Caco-2 (cell line): Measurements from ENCODE around the gene CCDC201. TPM values are rescaled to one million over a fixed set of nuclear protein-coding genes. Genes with fewer than 3 reads are reported as not detected.

Experiments
- BruUV-seq: library from RNA; stranded (reverse); fragments of 400-500 nt; replicated peaks from 2 replicates; lab custom pipeline; 2021; lab: Mats Ljungman, UMichigan
- CTCF ChIA-PET: fragments of 300-600 bp; sonication (Branson Sonifier 250); formaldehyde crosslinking; loops from one replicate; lab custom pipeline; 2022; ENCODE audit warnings: antibody characterized with exemption; lab: Charles Lee
- POLR2A ChIA-PET: fragments of 300-600 bp; sonication (Branson Sonifier 250); formaldehyde crosslinking; loops from one replicate; lab custom pipeline; 2022; ENCODE audit warnings: antibody characterized with exemption; lab: Charles Lee
- DNase-seq, 2 experiments: peaks; one replicate each; pipeline versions ENCODE4 v3.0.0 to v3.0.0-alpha.2; 2020 to 2022
- H3K27me3 ChIP-seq: replicated peaks from 2 replicates; pipeline ENCODE4 v1.6.0; 2011; ENCODE audit warnings: low read length; ENCODE audit not compliant: control insufficient read depth, insufficient read depth
- H3K36me3 ChIP-seq: 2 replicates; pipeline ENCODE4 v1.5.1; 2011; ENCODE audit warnings: low read length; ENCODE audit not compliant: control insufficient read depth, insufficient read depth
- H3K4me1 ChIP-seq: fragments of 250-450 bp; sonication (Bioruptor Pico); 2 replicates; pipeline ENCODE4 v1.5.1; 2020; ENCODE audit warnings: mild to moderate bottlenecking
- H3K4me3 ChIP-seq: 2 replicates; pipeline ENCODE4 v1.5.1; 2011; ENCODE audit warnings: low read depth, mild to moderate bottlenecking, control low read depth, low read length
- H3K9me3 ChIP-seq: fragments of 250-450 bp; sonication (Bioruptor Pico); 2 replicates; pipeline ENCODE4 v1.5.1; 2020; ENCODE audit warnings: mild to moderate bottlenecking, moderate library complexity
- H3K27ac Mint-ChIP-seq: one replicate; pipeline ENCODE4 v1.8.0; 2022; ENCODE audit warnings: mixed read lengths; ENCODE audit not compliant: unreplicated experiment
- H3K27me3 Mint-ChIP-seq: one replicate; pipeline ENCODE4 v1.8.0; 2022; ENCODE audit warnings: mixed read lengths; ENCODE audit not compliant: insufficient read depth, unreplicated experiment
- H3K36me3 Mint-ChIP-seq: one replicate; pipeline ENCODE4 v1.8.0; 2022; ENCODE audit warnings: mild to moderate bottlenecking, mixed read lengths; ENCODE audit not compliant: insufficient read depth, unreplicated experiment
- H3K4me1 Mint-ChIP-seq: one replicate; pipeline ENCODE4 v1.8.0; 2022; ENCODE audit warnings: low read depth, mixed read lengths; ENCODE audit not compliant: unreplicated experiment
- H3K4me3 Mint-ChIP-seq: one replicate; pipeline ENCODE4 v1.8.0; 2022; ENCODE audit warnings: mild to moderate bottlenecking, moderate library complexity, mixed read lengths; ENCODE audit not compliant: unreplicated experiment
- H3K9me3 Mint-ChIP-seq: one replicate; pipeline ENCODE4 v1.8.0; 2022; ENCODE audit warnings: mixed read lengths; ENCODE audit not compliant: unreplicated experiment
- CTCF ChIP-seq, 2 experiments: fragments of 200-600 bp in 1 of 2; IDR thresholded peaks; 1 replicate in 1 of 2; 2 replicates in 1 of 2; pipeline versions ENCODE4 v1.5.1 to v1.8.0; 2011 to 2022; ENCODE audit warnings: antibody characterized with exemption in 1 of 2, control low read depth in 1 of 2, inconsistent platforms in 1 of 2, low read depth in 1 of 2, low read length in 1 of 2, mild to moderate bottlenecking in 1 of 2, moderate library complexity in 1 of 2; ENCODE audit not compliant: insufficient read depth in 1 of 2, severe bottlenecking in 1 of 2, unreplicated experiment in 1 of 2
- intact Hi-C: fragments of 100-400 bp; cut with micrococcal nuclease; formaldehyde crosslinking; loops from one replicate; pipeline ENCODE4 v1.10.0; 2022; ENCODE audit not compliant: unreplicated experiment
- total RNA-seq: library from RNA; stranded (reverse); gene quantifications from 2 replicates; pipeline ENCODE4 v1.2.3, GENCODE V29; 2022

CCDC201 gene
- total RNA-seq, 1 experiment from 2014 or later: not detected

- H3K4me1 Mint-ChIP-seq: no peaks in the 10 kb centered on the region
- BruUV-seq: no TSS peak
- H3K36me3 Mint-ChIP-seq: no peaks in the 10 kb centered on the region
- intact Hi-C loops: loop anchor here (5.0 kb wide), 1 partner anchor 189 kb away; no protein-coding TSS in a partner anchor
- H3K27me3 Mint-ChIP-seq: peaks cover 25% of the 10 kb centered on the region
- no peak overlapping the region for H3K4me3 Mint-ChIP-seq
- no peaks in the 10 kb centered on the region for H3K9me3 Mint-ChIP-seq
- no peaks in the 10 kb centered on the region for H3K9me3 ChIP-seq
- H3K4me3 ChIP-seq: no peak overlapping the region
- POLR2A ChIA-PET: no interaction called here
- no peak for TF ChIP-seq CTCF (IDR thresholded peaks at IDR 0.05; ENCODE audit: insufficient read depth in 1 of 2, low read depth in 1 of 2, low read length in 1 of 2, severe bottlenecking in 1 of 2, unreplicated experiment in 1 of 2)
- no peaks in the 10 kb centered on the region; the same call in none of the 2 replicates for H3K27me3 ChIP-seq
- peaks cover 5% of the 10 kb centered on the region; the same call in 1 of the 2 replicates for H3K4me1 ChIP-seq
- H3K36me3 ChIP-seq: no peaks in the 10 kb centered on the region
- no peak for DNase-seq
- CTCF ChIA-PET: interaction anchor here (1.5 kb wide), 1 partner anchor 38 kb away, joined by 3 read pairs; no protein-coding TSS in a partner anchor
- H3K27ac Mint-ChIP-seq: no peak overlapping the region
Measured at GRCh38 chr7:45918556-45918955, 45.7 kb upstream of the CCDC201 start.

GRCh38 chr7:45917658-45918057 is 44.8 kb upstream of the CCDC201 start:
- Mint-ChIP-seq H3K36me3 (no peaks in the 10 kb centered on the region), H3K4me1 (no peaks in the 10 kb centered on the region), H3K27me3 (peaks cover 23% of the 10 kb centered on the region), H3K27ac (no peak overlapping the region), H3K9me3 (no peaks in the 10 kb centered on the region), H3K4me3 (no peak overlapping the region)
- Histone ChIP-seq H3K36me3 (no peaks in the 10 kb centered on the region), H3K4me3 (no peak overlapping the region), H3K9me3 (no peaks in the 10 kb centered on the region), H3K4me1 (peaks cover 5% of the 10 kb centered on the region; the same call in 1 of the 2 replicates), H3K27me3 (no peaks in the 10 kb centered on the region; the same call in none of the 2 replicates)
- POLR2A ChIA-PET: no interaction called here
- CTCF ChIA-PET: interaction anchor here (0.5 to 1.5 kb wide), 3 partner anchors 39 to 1189 kb away, joined by 3 to 8 read pairs (median 3); no protein-coding TSS in a partner anchor
- DNase-seq: peak; percentile 62 to 84
- TF ChIP-seq CTCF (IDR thresholded peaks at IDR 0.05; ENCODE audit: insufficient read depth in 1 of 2, low read depth in 1 of 2, low read length in 1 of 2, severe bottlenecking in 1 of 2, unreplicated experiment in 1 of 2): peak; percentile 96
- BruUV-seq: no TSS peak
- intact Hi-C loops: loop anchor here (1.0 to 5.0 kb wide), 4 partner anchors 190 to 1263 kb away; no protein-coding TSS in a partner anchor

GRCh38 chr7:45917064-45917463 is 44.2 kb upstream of the CCDC201 start:
- POLR2A ChIA-PET: no interaction called here
- H3K27me3 Mint-ChIP-seq: peaks cover 17% of the 10 kb centered on the region

More at GRCh38 chr7:45917064-45917463, 44.2 kb upstream of the CCDC201 start:
- BruUV-seq: no TSS peak
- intact Hi-C loops: loop anchor here (1.0 to 5.0 kb wide), 4 partner anchors 190 to 1263 kb away; no protein-coding TSS in a partner anchor
- H3K4me3 ChIP-seq: no peak overlapping the region
- no peaks in the 10 kb centered on the region for H3K9me3 Mint-ChIP-seq
- H3K27me3 ChIP-seq: no peaks in the 10 kb centered on the region; the same call in none of the 2 replicates
- H3K36me3 ChIP-seq: no peaks in the 10 kb centered on the region
- CTCF ChIA-PET: interaction anchor here (0.5 kb wide), 1 partner anchor 1189 kb away, joined by 3 read pairs; no protein-coding TSS in a partner anchor
- H3K27ac Mint-ChIP-seq: no peak overlapping the region
- H3K36me3 Mint-ChIP-seq: no peaks in the 10 kb centered on the region
- H3K4me1 ChIP-seq: peaks cover 5% of the 10 kb centered on the region; the same call in 1 of the 2 replicates
- no peak for DNase-seq
- H3K4me1 Mint-ChIP-seq: no peaks in the 10 kb centered on the region
- no peaks in the 10 kb centered on the region for H3K9me3 ChIP-seq
- TF ChIP-seq CTCF (IDR thresholded peaks at IDR 0.05; ENCODE audit: insufficient read depth in 1 of 2, low read depth in 1 of 2, low read length in 1 of 2, severe bottlenecking in 1 of 2, unreplicated experiment in 1 of 2): no peak
- H3K4me3 Mint-ChIP-seq: no peak overlapping the region
